Neuronal stem cell (in vitro differentiated cells): Measurements from ENCODE around the gene RABL6.

Source experiments
- DNase-seq: peaks from one replicate; pipeline ENCODE4 v3.0.0-alpha.2; 2013; ENCODE audit warnings: low spot score
- H2AFZ ChIP-seq: one replicate; pipeline ENCODE4 v1.6.1; 2013; ENCODE audit warnings: mild to moderate bottlenecking, low read length, inconsistent platforms
- H2AK5ac ChIP-seq: 2 replicates; pipeline ENCODE4 v1.6.1; 2013; ENCODE audit warnings: low read depth, mild to moderate bottlenecking, inconsistent platforms, low read length, moderate library complexity, mixed read lengths
- H2BK120ac ChIP-seq: 2 replicates; pipeline ENCODE4 v1.6.1; 2013; ENCODE audit warnings: low read depth, mild to moderate bottlenecking, inconsistent platforms, low read length, moderate library complexity, mixed read lengths
- H2BK12ac ChIP-seq: one replicate; pipeline ENCODE4 v1.6.1; 2013; ENCODE audit warnings: low read length, inconsistent platforms
- H2BK15ac ChIP-seq: 2 replicates; pipeline ENCODE4 v1.6.1; 2013; ENCODE audit warnings: mild to moderate bottlenecking, low read length, inconsistent platforms, mixed read lengths
- H2BK5ac ChIP-seq: one replicate; pipeline ENCODE4 v1.6.1; 2013; ENCODE audit warnings: inconsistent platforms, mild to moderate bottlenecking, low read length, moderate library complexity
- H3K14ac ChIP-seq: one replicate; pipeline ENCODE4 v1.6.1; 2013; ENCODE audit warnings: low read length, inconsistent platforms
- H3K18ac ChIP-seq: 2 replicates; pipeline ENCODE4 v1.6.1; 2013; ENCODE audit warnings: low read length, inconsistent platforms
- H3K23ac ChIP-seq: 2 replicates; pipeline ENCODE4 v1.6.1; 2013; ENCODE audit warnings: low read depth, mild to moderate bottlenecking, mixed read lengths, low read length, inconsistent platforms; ENCODE audit not compliant: poor library complexity
- H3K27ac ChIP-seq: replicated peaks from 3 replicates; pipeline ENCODE4 v1.5.1; 2013; ENCODE audit warnings: low read length, inconsistent platforms
- H3K27me3 ChIP-seq, 3 experiments: 2 replicates each; pipeline ENCODE4 v1.6.1; 2013; ENCODE audit warnings: low read length in 3 of 3, mild to moderate bottlenecking in 2 of 3, inconsistent platforms in 1 of 3, low read depth in 1 of 3, mixed read lengths in 1 of 3, moderate library complexity in 1 of 3; ENCODE audit not compliant: control insufficient read depth in 3 of 3, insufficient read depth in 3 of 3
- H3K36me3 ChIP-seq, 2 donors: replicated peaks in 1 of 2; 2 replicates each; pipeline ENCODE4 v1.6.1; 2013; ENCODE audit warnings: low read length in 2 of 2; ENCODE audit not compliant: control insufficient read depth in 2 of 2, insufficient read depth in 2 of 2
- H3K4ac ChIP-seq: 2 replicates; pipeline ENCODE4 v1.6.1; 2013; ENCODE audit warnings: inconsistent platforms, mild to moderate bottlenecking, low read length, moderate library complexity
- H3K4me1 ChIP-seq, 2 donors: 1 replicate in 1 of 2; 2 replicates in 1 of 2; pipeline ENCODE4 v1.6.1; 2013; ENCODE audit warnings: low read length in 2 of 2, low read depth in 1 of 2; ENCODE audit not compliant: control insufficient read depth in 2 of 2, insufficient read depth in 1 of 2
- H3K4me2 ChIP-seq: one replicate; pipeline ENCODE4 v1.6.1; 2013; ENCODE audit warnings: mild to moderate bottlenecking, low read length, inconsistent platforms; ENCODE audit not compliant: insufficient read depth, poor library complexity, severe bottlenecking
- H3K4me3 ChIP-seq, 2 donors: 2 replicates each; pipeline ENCODE4 v1.5.1; 2013; ENCODE audit warnings: low read length in 2 of 2, mild to moderate bottlenecking in 2 of 2, inconsistent platforms in 1 of 2, moderate library complexity in 1 of 2
- H3K79me1 ChIP-seq: one replicate; pipeline ENCODE4 v1.6.1; 2013; ENCODE audit warnings: low read depth, mild to moderate bottlenecking, inconsistent platforms, low read length, moderate library complexity
- H3K9ac ChIP-seq: one replicate; pipeline ENCODE4 v1.6.1; 2013; ENCODE audit warnings: mild to moderate bottlenecking, low read depth, low read length, inconsistent platforms; ENCODE audit not compliant: poor library complexity
- H3K9me3 ChIP-seq, 2 donors: replicated peaks in 1 of 2; 2 replicates each; pipeline versions ENCODE3 to v1.6.1; 2013; ENCODE audit warnings: low read length in 2 of 2, mild to moderate bottlenecking in 2 of 2, inconsistent platforms in 1 of 2, low read depth in 1 of 2, mixed read lengths in 1 of 2, moderate library complexity in 1 of 2; ENCODE audit not compliant: control insufficient read depth in 2 of 2, insufficient read depth in 1 of 2
- H4K8ac ChIP-seq: one replicate; pipeline ENCODE4 v1.6.1; 2013; ENCODE audit warnings: low read depth, mild to moderate bottlenecking, inconsistent platforms, low read length, moderate library complexity
- H4K91ac ChIP-seq: one replicate; pipeline ENCODE4 v1.6.1; 2013; ENCODE audit warnings: low read length, low read depth, mild to moderate bottlenecking, inconsistent platforms; ENCODE audit not compliant: poor library complexity
- WGBS, 2 donors: extraction: QIAGEN DNeasy Blood & Tissue Kit; methylation state at CpG; one replicate each; pipeline ENCODE4 v1.1.7; 2013; ENCODE audit warnings: missing lambda C conversion rate in 2 of 2, mixed read lengths in 1 of 2; ENCODE audit not compliant: insufficient read length in 2 of 2, insufficient replicate concordance in 1 of 2; ENCODE audit errors: extremely low coverage in 2 of 2; 5-methylcytosine and 5-hydroxymethylcytosine counted together

RABL6 gene

GRCh38 chr9:136821826-136822544 lies 14.2 kb downstream of the RABL6 start:
- Histone ChIP-seq H3K27ac (no peak overlapping the region), H2BK120ac (no peak overlapping the region), H3K4me2 (no peak overlapping the region), H3K36me3 (peaks cover 21 to 68% of the 10 kb centered on the region in 2 donors), H3K23ac (peak overlapping the region; percentile 43), H3K4me1 (peaks cover 0 to 6% of the 10 kb centered on the region in 2 donors), H3K4ac (no peak overlapping the region), H3K14ac (peak overlapping the region; percentile 38), H2AFZ (no peak overlapping the region), H3K27me3 (no peaks in the 10 kb centered on the region), H3K4me3 (peak overlapping the region in 1 of 2 donors; percentile 74), H2BK12ac (no peak overlapping the region), H4K8ac (no peak overlapping the region), H3K9me3 (peaks cover 0 to 3% of the 10 kb centered on the region in 2 donors), H4K91ac (no peak overlapping the region), H2BK15ac (no peak overlapping the region), H3K79me1 (peaks cover 18% of the 10 kb centered on the region), H3K18ac (peak overlapping the region; percentile 88), H3K9ac (peak overlapping the region; percentile 81), H2BK5ac (peak overlapping the region; percentile 90), H2AK5ac (peak overlapping the region; percentile 8)
- no peak for DNase-seq
- WGBS, 2 donors = no CpG with 5 or more reads among the region's 42 CpGs

- no CpG with 5 or more reads among the region's 30 CpGs for WGBS, 2 donors
- Histone ChIP-seq H3K79me1 (peaks cover 18% of the 10 kb centered on the region), H3K4me1 (peaks cover 0 to 6% of the 10 kb centered on the region in 2 donors), H3K27me3 (no peaks in the 10 kb centered on the region), H2AK5ac (no peak overlapping the region), H3K9me3 (peaks cover 0 to 3% of the 10 kb centered on the region in 2 donors), H3K23ac (no peak overlapping the region), H3K36me3 (peaks cover 35 to 73% of the 10 kb centered on the region in 2 donors), H2BK120ac (no peak overlapping the region), H4K8ac (no peak overlapping the region), H3K14ac (no peak overlapping the region), H4K91ac (no peak overlapping the region), H2AFZ (no peak overlapping the region), H3K4me2 (no peak overlapping the region), H3K4ac (no peak overlapping the region), H3K27ac (no peak overlapping the region), H2BK5ac (peak overlapping the region; percentile 5), H2BK12ac (no peak overlapping the region), H2BK15ac (no peak overlapping the region), H3K4me3 (no peak overlapping the region), H3K18ac (no peak overlapping the region), H3K9ac (peak overlapping the region; percentile 34)
- no peak for DNase-seq
Observed at GRCh38 chr9:136823136-136824046, 15.6 kb downstream of the RABL6 start.

- H3K79me1 ChIP-seq = peaks cover 21% of the 10 kb centered on the region
- H2BK5ac ChIP-seq = no peak overlapping the region
- H2BK15ac ChIP-seq = no peak overlapping the region
- peak overlapping the region; percentile 73 for H3K23ac ChIP-seq
- no peak overlapping the region for H2AK5ac ChIP-seq
- peak overlapping the region in 1 of 2 donors; percentile 49 for H3K4me3 ChIP-seq
- no CpG with 5 or more reads among the region's 21 CpGs for WGBS, 2 donors
- DNase-seq = no peak
- H3K14ac ChIP-seq = no peak overlapping the region
- H4K91ac ChIP-seq = no peak overlapping the region
- no peak overlapping the region for H2AFZ ChIP-seq
- H3K18ac ChIP-seq = no peak overlapping the region
- no peak overlapping the region for H2BK120ac ChIP-seq
- H3K4ac ChIP-seq = no peak overlapping the region
- no peak overlapping the region for H4K8ac ChIP-seq
- H3K9ac ChIP-seq = peak overlapping the region; percentile 4
- no peak overlapping the region for H3K4me2 ChIP-seq
- peaks cover 0 to 6% of the 10 kb centered on the region in 2 donors for H3K4me1 ChIP-seq
- no peak overlapping the region for H3K27ac ChIP-seq
- H3K9me3 ChIP-seq = no peaks in the 10 kb centered on the region
- H3K27me3 ChIP-seq = no peaks in the 10 kb centered on the region
- peak overlapping the region; percentile 58 for H2BK12ac ChIP-seq
- H3K36me3 ChIP-seq = peaks cover 47 to 79% of the 10 kb centered on the region in 2 donors
Observed at GRCh38 chr9:136824496-136825225, 16.9 kb downstream of the RABL6 start.
